Measurements from ENCODE around the gene TTC9C. TPM values are rescaled to one million over a fixed set of nuclear protein-coding genes. Genes with fewer than 3 reads are reported as not detected.

TTC9C gene
- total RNA-seq, 1 donor from 2014 or later = 33.3 TPM

- Mint-ChIP-seq H3K27ac (no peak overlapping the region), H3K9me3 (no peaks in the 10 kb centered on the region), H3K36me3 (ENCODE audit: low read depth) (peaks cover 23% of the 10 kb centered on the region), H3K4me3 (no peak overlapping the region), H3K27me3 (no peaks in the 10 kb centered on the region), H3K4me1 (peaks cover 28% of the 10 kb centered on the region)
- DNase-seq = no peak
- intact Hi-C loops (cut with micrococcal nuclease) = loop anchor here (10.0 kb wide), 1 partner anchor 181 kb away; the partner anchor contains the start of gene TUT1
Measured at GRCh38 chr11:62775646-62776045, 47.4 kb downstream of the TTC9C start.

- Mint-ChIP-seq H3K27me3 (no peaks in the 10 kb centered on the region), H3K9me3 (no peaks in the 10 kb centered on the region), H3K36me3 (ENCODE audit: low read depth) (peaks cover 23% of the 10 kb centered on the region), H3K4me1 (peaks cover 18% of the 10 kb centered on the region), H3K4me3 (peak overlapping the region; percentile 61), H3K27ac (peak overlapping the region; percentile 91)
- DNase-seq = no peak
- intact Hi-C loops (cut with micrococcal nuclease) = loop anchor here (10.0 kb wide), 1 partner anchor 183 kb away; the partner anchor contains the start of gene TUT1
Measured at GRCh38 chr11:62777389-62777788, 49.1 kb downstream of the TTC9C start.

GRCh38 chr11:62778441-62778840 lies 50.2 kb downstream of the TTC9C start:
- no peak overlapping the region for H3K4me3 Mint-ChIP-seq
- intact Hi-C loops (cut with micrococcal nuclease) = loop anchor here (10.0 kb wide), 1 partner anchor 184 kb away; the partner anchor contains the start of gene TUT1
- H3K36me3 Mint-ChIP-seq (ENCODE audit: low read depth) = peaks cover 23% of the 10 kb centered on the region
- peak overlapping the region; percentile 91 for H3K27ac Mint-ChIP-seq
- no peak for DNase-seq
- no peaks in the 10 kb centered on the region for H3K9me3 Mint-ChIP-seq
- H3K4me1 Mint-ChIP-seq = peaks cover 18% of the 10 kb centered on the region
- H3K27me3 Mint-ChIP-seq = no peaks in the 10 kb centered on the region

- H3K9me3 Mint-ChIP-seq = no peaks in the 10 kb centered on the region
- no peak for DNase-seq
- H3K4me1 Mint-ChIP-seq = peaks cover 16% of the 10 kb centered on the region
- H3K27me3 Mint-ChIP-seq = no peaks in the 10 kb centered on the region
- peaks cover 17% of the 10 kb centered on the region for H3K36me3 Mint-ChIP-seq (ENCODE audit: low read depth)
- no peak overlapping the region for H3K27ac Mint-ChIP-seq
- intact Hi-C loops (cut with micrococcal nuclease) = no loop called here
- no peak overlapping the region for H3K4me3 Mint-ChIP-seq
Measured at GRCh38 chr11:62782753-62783152, 54.5 kb downstream of the TTC9C start.

- H3K36me3 Mint-ChIP-seq (ENCODE audit: low read depth) = peaks cover 38% of the 10 kb centered on the region
- H3K27me3 Mint-ChIP-seq = no peaks in the 10 kb centered on the region
- H3K4me1 Mint-ChIP-seq = peaks cover 34% of the 10 kb centered on the region
- intact Hi-C loops (cut with micrococcal nuclease) = loop anchor here (1.0 to 2.0 kb wide), 11 partner anchors 15 to 121 kb away; partner anchors contain the start of genes C11orf98, CSKMT, HNRNPUL2 and NXF1
- no peaks in the 10 kb centered on the region for H3K9me3 Mint-ChIP-seq
- peak; percentile 97 for DNase-seq
- peak overlapping the region; percentile 93 for H3K4me3 Mint-ChIP-seq
- H3K27ac Mint-ChIP-seq = peak overlapping the region; percentile 91
Measured at GRCh38 chr11:62786318-62787004, 58.2 kb downstream of the TTC9C start.

GRCh38 chr11:62787005-62787759 lies 58.9 kb downstream of the TTC9C start, which contains the start of gene TMEM179B:
TMEM179B (plus strand) TSS chr11:62787402; CDS start chr11:62787432, 30 bp downstream.
- Mint-ChIP-seq H3K27me3 (no peaks in the 10 kb centered on the region), H3K4me3 (peak within 1 kb of the TSS; percentile 93), H3K9me3 (no peaks in the 10 kb centered on the region), H3K36me3 (ENCODE audit: low read depth) (peaks cover 43% of the 10 kb centered on the region), H3K4me1 (peaks cover 37% of the 10 kb centered on the region), H3K27ac (peak within 1 kb of the TSS; percentile 92)
- peak; percentile 99 for DNase-seq
- intact Hi-C loops (cut with micrococcal nuclease) = loop anchor here (1.0 to 2.0 kb wide), 10 partner anchors 16 to 122 kb away; partner anchors contain the start of genes C11orf98, CSKMT, HNRNPUL2 and POLR2G

Other genes starting within 250 kb of the TTC9C start
- 88.8 and 91.5 TPM in 2 replicates for gene AHNAK, start 181.7 kb upstream of the TTC9C start, total RNA-seq
- gene EEF1G, start 154.6 kb upstream of the TTC9C start, total RNA-seq = 1,271 and 1,309 TPM in 2 replicates
- 45.3 and 50.9 TPM in 2 replicates for gene TUT1, start 137.0 kb upstream of the TTC9C start, total RNA-seq
- gene MTA2, start 126.6 kb upstream of the TTC9C start, total RNA-seq = 219 and 220 TPM in 2 replicates
- gene EML3, start 115.7 kb upstream of the TTC9C start, total RNA-seq = 161 and 166 TPM in 2 replicates
- 2.3 and 3.1 TPM in 2 replicates for gene ROM1, start 115.2 kb upstream of the TTC9C start, total RNA-seq
- 80.3 and 91.4 TPM in 2 replicates for gene B3GAT3, start 106.5 kb upstream of the TTC9C start, total RNA-seq
- 251 and 257 TPM in 2 replicates for gene GANAB, start 81.9 kb upstream of the TTC9C start, total RNA-seq
- 36.5 and 36.6 TPM in 2 replicates for gene INTS5, start 75.2 kb upstream of the TTC9C start, total RNA-seq
- 143 and 147 TPM in 2 replicates for gene C11orf98, start 63.3 kb upstream of the TTC9C start, total RNA-seq
- gene CSKMT, start 63.2 kb upstream of the TTC9C start, total RNA-seq = 59.5 and 60.9 TPM in 2 replicates
- gene UQCC3, start 56.8 kb upstream of the TTC9C start, total RNA-seq = 8.6 and 9.4 TPM in 2 replicates
- gene LBHD1, start 56.2 kb upstream of the TTC9C start, total RNA-seq = 21.5 and 23.0 TPM in 2 replicates
- 118 and 121 TPM in 2 replicates for gene UBXN1, start 49.4 kb upstream of the TTC9C start, total RNA-seq
- 0.16 and 0.17 TPM in 2 replicates for gene LRRN4CL, start 39.0 kb upstream of the TTC9C start, total RNA-seq
- gene BSCL2, start 21.1 kb upstream of the TTC9C start, total RNA-seq = 29.6 and 32.4 TPM in 2 replicates
- 0.24 TPM in 1 of 2 replicates, not detected in the other for gene GNG3, start 20.8 kb upstream of the TTC9C start, total RNA-seq
- gene HNRNPUL2, start 1.0 kb upstream of the TTC9C start, total RNA-seq = 60.5 and 60.6 TPM in 2 replicates
- gene ZBTB3, start 25.7 kb downstream of the TTC9C start, total RNA-seq = 7.5 and 11.1 TPM in 2 replicates
- 138 and 155 TPM in 2 replicates for gene POLR2G, start 33.1 kb downstream of the TTC9C start, total RNA-seq
- 20.1 and 20.2 TPM in 2 replicates for gene TAF6L, start 42.9 kb downstream of the TTC9C start, total RNA-seq
- 32.9 and 36.3 TPM in 2 replicates for gene TMEM179B, start 58.9 kb downstream of the TTC9C start, total RNA-seq
- 15.0 and 16.5 TPM in 2 replicates for gene TMEM223, start 63.5 kb downstream of the TTC9C start, total RNA-seq
- 133 and 147 TPM in 2 replicates for gene NXF1, start 77.0 kb downstream of the TTC9C start, total RNA-seq
- gene STX5, start 103.6 kb downstream of the TTC9C start, total RNA-seq = 28.1 and 33.5 TPM in 2 replicates
- gene TEX54, start 104.4 kb downstream of the TTC9C start, total RNA-seq = 0.79 and 2.0 TPM in 2 replicates
- gene WDR74, start 111.1 kb downstream of the TTC9C start, total RNA-seq = 145 and 153 TPM in 2 replicates
- gene SLC3A2, start 152.4 kb downstream of the TTC9C start, total RNA-seq = 364 and 379 TPM in 2 replicates
- not detected in 2 replicates for gene CHRM1, start 192.9 kb downstream of the TTC9C start, total RNA-seq